Measurements from ENCODE around the gene GABRA5. TPM values are rescaled to one million over a fixed set of nuclear protein-coding genes. Genes with fewer than 3 reads are reported as not detected.

GABRA5 gene
- total and polyA plus RNA-seq, 10 of the 15 experiments (the other 5 are each of a cell fraction or from before 2014, with no cell fraction given) = 0.10 TPM; not detected in 9

GRCh38 chr15:26929588-26929987, 62.7 kb downstream of the GABRA5 start:
- FAIRE-seq = no peak
- no peaks in the 10 kb centered on the region; the same call in 2 of the 3 replicates for H3K9me3 ChIP-seq (replicated peaks; ENCODE audit: control insufficient read depth, insufficient read depth, low read length)
- intact Hi-C loops (cut with micrococcal nuclease; ENCODE audit: unreplicated experiment) (no loop called here), in situ Hi-C loops (cut with MboI) (no loop called here)
- H3K79me2 ChIP-seq (ENCODE audit: control insufficient read depth, insufficient read depth, low read length) = no peaks in the 10 kb centered on the region
- H3K27me3 ChIP-seq (replicated peaks in 1 of 2; ENCODE audit: control insufficient read depth in 2 of 2, insufficient read depth in 2 of 2, low read length in 1 of 2) = no peaks in the 10 kb centered on the region
- H3K36me3 ChIP-seq (ENCODE audit: control insufficient read depth in 2 of 2, insufficient read depth in 2 of 2, low read length in 1 of 2) = no peaks in the 10 kb centered on the region
- ATAC-seq = no peak
- TF ChIP-seq KLF5 (IDR thresholded peaks at IDR 0.05; ENCODE audit: partially characterized antibody) (no peak), RUNX3 (IDR thresholded peaks at IDR 0.05; ENCODE audit: low read length) (no peak), SMARCA5 (IDR thresholded peaks at IDR 0.05) (no peak), IRF4 (IDR thresholded peaks at IDR 0.05; ENCODE audit: low read depth, low read length) (no peak), POLR2AphosphoS2 (IDR thresholded peaks at IDR 0.05; ENCODE audit: low read depth, low read length) (no peak), HDGF (IDR thresholded peaks at IDR 0.05) (no peak), ATF2 (IDR thresholded peaks at IDR 0.05; ENCODE audit: low read length) (no peak)
- no peaks in the 10 kb centered on the region for H4K20me1 ChIP-seq (ENCODE audit: control insufficient read depth, insufficient read depth)
- no peaks in the 10 kb centered on the region for H3K4me1 ChIP-seq (ENCODE audit: control insufficient read depth, insufficient read depth, low read length)
- POLR2A ChIA-PET = interaction anchor here (0.7 kb wide), 1 partner anchor 1208 kb away, joined by 7 read pairs; no protein-coding TSS in a partner anchor
- H3K27ac ChIP-seq (ENCODE audit: control insufficient read depth, insufficient read depth) = no peak overlapping the region
- no peak overlapping the region for H3K4me2 ChIP-seq (ENCODE audit: control insufficient read depth, insufficient read depth)
- WGBS (ENCODE audit: insufficient coverage, insufficient replicate concordance, low lambda C conversion rate, missing lambda C conversion rate) = 0% methylated on average over 4 of the region's 4 CpGs
- DNase-seq (ENCODE audit: low read depth, low spot score) = no peak
- SMC1A ChIA-PET (ENCODE audit: uncharacterized antibody, unreplicated experiment) = no interaction called here
- RAD21 ChIA-PET (ENCODE audit: unreplicated experiment) = no interaction called here
- CTCF ChIA-PET = no interaction called here
- H2AFZ ChIP-seq (ENCODE audit: control insufficient read depth, low read depth, low read length) = no peak overlapping the region
- no TSS peak for BruUV-seq (replicated peaks)
- no peak overlapping the region for H3K9ac ChIP-seq (ENCODE audit: control insufficient read depth, insufficient read depth, low read length)
- no peak overlapping the region for H3K4me3 ChIP-seq

- in situ Hi-C loops (cut with MboI) (no loop called here), intact Hi-C loops (cut with micrococcal nuclease; ENCODE audit: unreplicated experiment) (no loop called here)
- RAD21 ChIA-PET (ENCODE audit: unreplicated experiment) = no interaction called here
- no TSS peak for BruUV-seq (replicated peaks)
- ATAC-seq (no peak), FAIRE-seq (no peak), DNase-seq (ENCODE audit: low read depth, low spot score) (no peak)
- CTCF ChIA-PET = no interaction called here
- H3K27me3 ChIP-seq (replicated peaks in 1 of 2; ENCODE audit: control insufficient read depth in 2 of 2, insufficient read depth in 2 of 2, low read length in 1 of 2) = no peaks in the 10 kb centered on the region
- H2AFZ ChIP-seq (ENCODE audit: control insufficient read depth, low read depth, low read length) = no peak overlapping the region
- no peaks in the 10 kb centered on the region for H3K4me1 ChIP-seq (ENCODE audit: control insufficient read depth, insufficient read depth, low read length)
- peaks cover 1% of the 10 kb centered on the region; the same call in 2 of the 3 replicates for H3K9me3 ChIP-seq (replicated peaks; ENCODE audit: control insufficient read depth, insufficient read depth, low read length)
- 28% methylated on average over 6 of the region's 6 CpGs for WGBS (ENCODE audit: insufficient coverage, insufficient replicate concordance, low lambda C conversion rate, missing lambda C conversion rate)
- H3K27ac ChIP-seq (ENCODE audit: control insufficient read depth, insufficient read depth) = no peak overlapping the region
- no peaks in the 10 kb centered on the region for H4K20me1 ChIP-seq (ENCODE audit: control insufficient read depth, insufficient read depth)
- SMC1A ChIA-PET (ENCODE audit: uncharacterized antibody, unreplicated experiment) = no interaction called here
- no peaks in the 10 kb centered on the region for H3K36me3 ChIP-seq (ENCODE audit: control insufficient read depth in 2 of 2, insufficient read depth in 2 of 2, low read length in 1 of 2)
- H3K4me3 ChIP-seq = no peak overlapping the region
- POLR2A ChIA-PET = no interaction called here
- H3K9ac ChIP-seq (ENCODE audit: control insufficient read depth, insufficient read depth, low read length) = no peak overlapping the region
- no peak overlapping the region for H3K4me2 ChIP-seq (ENCODE audit: control insufficient read depth, insufficient read depth)
- no peaks in the 10 kb centered on the region for H3K79me2 ChIP-seq (ENCODE audit: control insufficient read depth, insufficient read depth, low read length)
- TF ChIP-seq NR2F1 (conservative IDR thresholded peaks at IDR 0.05) (no peak), IRF5 (IDR thresholded peaks at IDR 0.05; ENCODE audit: borderline replicate concordance) (no peak), ZNF687 (IDR thresholded peaks at IDR 0.05) (no peak), TARDBP (IDR thresholded peaks at IDR 0.05; ENCODE audit: borderline replicate concordance) (no peak)
Measured at GRCh38 chr15:26934848-26935247, 68.0 kb downstream of the GABRA5 start.

Data from GM12878 (cell line).